HG03139 (cell line): ENCODE results near the gene DDR2.
A peak's percentile ranks its signal among the peaks of the same experiment; 100 is the strongest.

Experiments
- ATAC-seq: cut with Tn5 transposase; IDR thresholded peaks from one replicate; pipeline ENCODE4 v1.9.1; 2021; ENCODE audit not compliant: unreplicated experiment

Gene DDR2

GRCh38 chr1:162629077-162629627 lies 3.1 kb upstream of the DDR2 start:
- no peak for ATAC-seq

- no peak for ATAC-seq
Measured at GRCh38 chr1:162629651-162630050, 2.6 kb upstream of the DDR2 start.

DNA sequence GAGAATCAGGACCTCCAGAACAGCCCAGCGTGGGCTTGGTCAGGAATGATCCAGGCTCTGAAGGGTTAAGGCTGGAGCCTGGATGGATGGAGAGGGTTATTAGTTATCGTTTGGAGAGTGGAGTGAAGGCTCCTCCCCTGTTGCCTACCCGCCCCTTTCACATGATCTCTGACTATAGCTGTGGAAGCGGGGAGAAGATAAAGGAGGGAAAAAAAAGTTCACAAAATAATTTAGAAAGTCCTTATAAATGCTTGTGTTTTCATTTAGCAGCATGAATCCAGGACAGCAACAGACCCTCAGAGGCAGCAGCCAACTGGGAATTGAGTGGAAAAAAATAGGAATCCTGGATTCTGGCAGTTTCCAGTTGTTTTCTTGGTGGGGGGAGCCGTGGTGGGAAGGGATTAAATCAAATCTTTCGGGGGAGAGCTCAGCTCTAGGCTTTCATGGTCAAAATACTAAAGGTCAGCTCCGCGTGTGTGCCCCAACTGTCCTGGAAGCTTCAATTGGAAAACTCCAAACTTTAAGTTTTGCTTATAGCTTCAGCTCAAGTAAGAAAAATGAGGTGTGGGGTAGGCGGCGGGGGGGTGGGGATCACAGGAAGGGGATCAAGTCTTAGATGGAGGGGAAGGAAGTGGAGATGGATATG lies 595 bp upstream of the DDR2 start:
- no peak for ATAC-seq

GRCh38 chr1:162632698-162633080 lies 425 bp downstream of the DDR2 start:
- no peak for ATAC-seq

- peak; percentile 54 for ATAC-seq
Measured at GRCh38 chr1:162633081-162633762, 958 bp downstream of the DDR2 start.

DNA sequence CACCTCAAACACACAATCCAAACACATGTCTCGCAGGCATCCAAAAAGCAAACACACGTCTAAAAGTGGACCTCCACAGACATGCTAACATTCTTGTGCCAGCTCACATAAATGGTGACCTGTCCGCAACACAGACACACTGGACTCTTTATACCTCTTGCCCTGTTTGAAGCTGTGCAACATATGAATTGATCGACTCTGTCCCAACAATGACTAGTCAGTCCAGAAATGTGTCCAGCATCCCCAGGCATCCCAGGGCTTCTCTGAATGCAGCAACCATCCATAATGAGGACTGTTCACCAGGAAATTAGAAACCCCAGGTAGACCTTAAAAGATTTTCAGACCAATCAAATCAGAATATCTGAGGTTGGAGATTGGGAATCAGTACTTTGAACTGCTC lies 3.2 kb downstream of the DDR2 start:
- ATAC-seq = no peak

- ATAC-seq = no peak
Measured at GRCh38 chr1:162639718-162640117, 7.5 kb downstream of the DDR2 start.

- ATAC-seq = no peak
Measured at GRCh38 chr1:162641114-162641513, 8.8 kb downstream of the DDR2 start.

DNA sequence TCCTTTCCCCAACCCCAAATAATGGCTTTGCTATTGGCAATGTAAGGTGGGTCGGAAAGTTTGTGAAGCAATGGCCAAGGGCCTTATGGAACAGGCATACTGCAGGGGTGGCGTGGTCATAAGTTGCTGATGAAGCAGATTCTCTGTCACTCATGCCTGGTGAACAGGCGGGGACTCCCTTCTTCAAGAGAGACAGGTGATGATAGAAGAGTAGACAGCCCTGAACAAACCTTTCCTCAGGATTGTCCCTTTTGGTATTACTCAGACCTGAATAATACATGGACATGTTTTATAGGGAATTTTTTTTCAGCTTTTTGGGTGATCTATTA lies 12.7 kb downstream of the DDR2 start:
- no peak for ATAC-seq

GRCh38 chr1:162645666-162646065 lies 13.4 kb downstream of the DDR2 start:
- no peak for ATAC-seq

- no peak for ATAC-seq
Measured at GRCh38 chr1:162649583-162649982, 17.3 kb downstream of the DDR2 start.

- ATAC-seq = no peak
Measured at GRCh38 chr1:162654915-162655620, 22.8 kb downstream of the DDR2 start.

DNA sequence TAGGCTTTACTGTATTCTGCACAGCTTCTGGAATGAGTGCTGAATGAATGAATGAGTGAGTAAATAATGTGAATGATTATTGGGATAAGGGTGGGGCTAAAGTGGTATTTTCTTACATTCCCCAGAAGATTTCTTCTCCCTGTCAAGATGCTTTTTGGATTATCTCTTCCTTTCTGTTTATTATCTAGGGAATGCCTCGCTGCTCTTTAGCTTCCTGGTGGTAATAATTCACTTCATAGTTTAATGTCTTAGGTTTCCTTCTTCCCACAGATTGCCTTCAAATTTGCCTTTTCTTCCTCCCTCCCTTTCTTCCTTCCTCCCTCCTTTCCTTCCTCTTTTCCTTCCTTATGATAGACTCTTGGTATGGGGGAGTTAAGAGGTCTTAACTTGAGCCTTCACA lies 24.0 kb downstream of the DDR2 start:
- no peak for ATAC-seq

DNA sequence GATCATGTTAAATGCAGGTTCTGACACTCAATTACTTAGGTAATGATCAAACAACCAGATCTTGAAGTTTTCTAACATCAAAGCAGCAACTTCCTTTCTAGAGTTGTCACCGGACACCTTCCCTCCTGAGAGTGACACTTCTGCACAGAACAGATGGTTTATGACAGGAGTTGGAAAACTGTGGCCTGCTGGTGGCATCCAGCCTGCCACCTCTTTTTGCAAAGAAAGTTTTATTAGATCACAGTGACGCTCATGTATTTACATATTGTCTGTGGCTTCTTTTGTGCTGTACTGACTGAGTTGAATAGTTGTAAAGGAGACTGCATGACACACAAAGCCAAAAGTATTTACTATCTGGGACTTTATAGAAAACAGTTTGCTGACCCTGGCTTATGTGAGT lies 28.3 kb downstream of the DDR2 start:
- no peak for ATAC-seq

DNA sequence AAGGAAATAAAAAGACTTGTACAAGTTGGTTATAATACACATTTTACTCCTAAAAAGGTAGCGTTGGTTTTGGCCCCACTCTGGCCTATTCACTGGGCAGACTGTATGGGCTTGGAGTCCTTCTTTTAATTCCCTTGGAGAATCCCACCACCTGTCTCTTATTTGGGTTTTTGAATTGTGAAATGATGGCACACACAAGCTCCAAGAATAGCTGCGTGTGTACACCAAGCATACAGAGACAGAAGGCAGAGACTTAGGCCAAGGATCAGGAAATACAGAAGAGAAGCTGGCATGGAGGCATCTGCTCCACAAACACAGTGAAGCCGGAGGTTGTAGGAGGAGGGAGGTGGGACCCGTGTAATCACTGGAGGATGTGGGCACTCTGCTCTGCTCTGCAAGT lies 29.1 kb downstream of the DDR2 start:
- no peak for ATAC-seq

- no peak for ATAC-seq
Measured at GRCh38 chr1:162662013-162662412, 29.7 kb downstream of the DDR2 start.

- no peak for ATAC-seq
Measured at GRCh38 chr1:162663086-162663485, 30.8 kb downstream of the DDR2 start.

DNA sequence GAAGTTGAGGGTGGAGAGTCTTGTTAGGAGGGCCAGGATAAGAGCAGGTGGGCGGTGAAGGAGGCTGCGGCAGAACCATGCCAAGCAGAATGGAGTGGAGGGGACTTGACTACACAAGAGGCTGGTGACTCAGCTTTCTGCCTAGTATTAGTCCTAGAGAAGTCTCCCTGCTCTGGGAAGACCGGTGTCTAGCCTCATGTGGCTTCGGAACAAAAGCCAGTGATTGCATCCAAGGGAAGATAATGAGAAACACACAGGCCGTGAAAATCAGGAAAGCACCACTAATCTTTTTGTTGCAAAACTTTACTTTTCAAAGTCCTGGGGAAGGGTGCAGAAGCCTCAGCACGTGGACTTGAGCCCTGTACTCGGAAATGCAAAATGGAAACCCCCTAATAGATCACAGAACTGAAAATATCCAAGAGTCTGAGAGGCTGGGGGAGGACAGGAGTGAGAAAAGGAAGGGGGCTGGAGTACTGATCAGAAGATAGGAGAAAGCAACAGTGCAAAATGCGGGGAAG lies 31.4 kb downstream of the DDR2 start:
- ATAC-seq = no peak

GRCh38 chr1:162666006-162666645 lies 33.9 kb downstream of the DDR2 start:
- ATAC-seq = no peak

DNA sequence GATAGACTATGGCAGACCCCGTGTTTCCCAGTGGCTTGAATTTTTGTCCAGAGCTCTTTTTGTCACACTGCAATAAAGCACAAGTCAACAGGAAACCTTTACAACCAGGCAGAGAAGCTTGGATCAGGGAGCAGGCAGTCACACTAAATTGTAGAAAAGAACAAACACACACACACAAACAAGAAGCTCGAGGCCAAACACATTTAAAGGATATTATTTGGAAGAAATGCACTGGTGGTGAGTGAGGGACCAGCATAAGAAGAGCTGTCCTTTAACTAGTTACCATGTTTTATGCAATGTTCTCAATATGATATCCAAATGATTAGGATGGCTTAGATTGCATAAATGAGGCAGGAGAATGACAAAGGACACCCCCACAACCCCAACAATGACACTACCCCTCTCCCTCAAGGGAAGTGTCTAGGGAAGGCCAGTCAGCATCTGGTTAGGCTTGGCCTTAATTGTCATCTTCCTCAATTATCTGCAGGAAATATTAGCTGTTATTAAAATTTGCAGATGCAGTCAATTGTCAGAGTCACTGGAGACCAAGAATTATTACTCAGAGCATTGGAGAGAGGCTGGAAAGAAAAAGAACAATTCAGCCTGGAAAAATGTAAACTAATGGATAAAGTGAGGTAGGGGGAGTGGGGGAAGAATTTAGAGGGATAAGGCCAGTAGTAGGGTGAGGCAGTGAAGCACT lies 35.3 kb downstream of the DDR2 start:
- ATAC-seq = no peak
